GM12878 (cell line): Measurements from ENCODE around the gene UNC93A. TPM values are rescaled to one million over a fixed set of nuclear protein-coding genes. Genes with fewer than 3 reads are reported as not detected.

Experiments used
- ATAC-seq: fragments of 200-7000 bp; cut with Tn5 transposase; 3 replicates; pipeline ENCODE4 v1.9.1; 2020; ENCODE audit warnings: mild to moderate bottlenecking, moderate library complexity
- BruUV-seq: library from RNA; stranded (reverse); fragments of 400-500 nt; replicated peaks from 2 replicates; lab custom pipeline; 2021; lab: Mats Ljungman, UMichigan
- CTCF ChIA-PET: fragments of 300-600 bp; sonication (Branson Sonifier 250); formaldehyde crosslinking; extraction: SDS; loops from one replicate; lab custom pipeline; 2021; ENCODE audit warnings: inconsistent platforms; lab: Yijun Ruan, JAX
- POLR2A ChIA-PET: fragments of 350-600 bp; formaldehyde crosslinking; extraction: SDS; loops from one replicate; lab custom pipeline; 2021; ENCODE audit warnings: inconsistent platforms; lab: Charles Lee
- RAD21 ChIA-PET: fragments of 300-600 bp; sonication (Branson Sonifier 250); formaldehyde crosslinking; loops from one replicate; lab custom pipeline; 2023; ENCODE audit warnings: antibody characterized with exemption; ENCODE audit not compliant: unreplicated experiment; lab: Charles Lee
- SMC1A ChIA-PET: fragments of 300-600 bp; sonication (Branson Sonifier 250); formaldehyde crosslinking; loops from one replicate; lab custom pipeline; 2023; ENCODE audit not compliant: unreplicated experiment, uncharacterized antibody; lab: Charles Lee
- DNase-seq: peaks from one replicate; pipeline ENCODE4 v3.0.0-alpha.2; 2011; ENCODE audit warnings: low read depth, low spot score
- FAIRE-seq: peaks from 3 replicates; lab custom pipeline; 2011; peaks lifted over from hg19 to GRCh38; lab: Jason Lieb, UNC
- H2AFZ ChIP-seq: 2 replicates; pipeline ENCODE4 v1.6.0; 2011; ENCODE audit warnings: low read depth, low read length, control low read depth; ENCODE audit not compliant: control insufficient read depth
- H3K27ac ChIP-seq: 2 replicates; pipeline ENCODE4 v1.5.1; 2011; ENCODE audit warnings: control low read depth; ENCODE audit not compliant: control insufficient read depth, insufficient read depth
- H3K27me3 ChIP-seq, 2 experiments: replicated peaks in 1 of 2; 2 replicates each; pipeline versions ENCODE4 v1.6.0 to v1.6.1; 2011; ENCODE audit warnings: low read length in 1 of 2; ENCODE audit not compliant: control insufficient read depth in 2 of 2, insufficient read depth in 2 of 2
- H3K36me3 ChIP-seq, 2 experiments: 2 replicates each; pipeline ENCODE4 v1.5.1; 2011; ENCODE audit warnings: low read length in 1 of 2; ENCODE audit not compliant: control insufficient read depth in 2 of 2, insufficient read depth in 2 of 2
- H3K4me1 ChIP-seq: 2 replicates; pipeline ENCODE4 v1.6.1; 2011; ENCODE audit warnings: mild to moderate bottlenecking, low read length, moderate library complexity, mixed read lengths; ENCODE audit not compliant: control insufficient read depth, insufficient read depth
- H3K4me2 ChIP-seq: 2 replicates; pipeline ENCODE4 v1.6.0; 2011; ENCODE audit warnings: control low read depth; ENCODE audit not compliant: control insufficient read depth, insufficient read depth
- H3K4me3 ChIP-seq: fragments of 200-600 bp; sonication (generic); 2 replicates; pipeline ENCODE4 v1.5.1; 2016
- H3K79me2 ChIP-seq: 2 replicates; pipeline ENCODE4 v1.6.0; 2011; ENCODE audit warnings: low read length; ENCODE audit not compliant: control insufficient read depth, insufficient read depth
- H3K9ac ChIP-seq: 2 replicates; pipeline ENCODE4 v1.8.0; 2011; ENCODE audit warnings: low read length, control low read depth, mixed read lengths; ENCODE audit not compliant: control insufficient read depth, insufficient read depth
- H3K9me3 ChIP-seq: replicated peaks from 3 replicates; pipeline ENCODE4 v1.5.1; 2011; ENCODE audit warnings: mild to moderate bottlenecking, low read length; ENCODE audit not compliant: control insufficient read depth, insufficient read depth
- H4K20me1 ChIP-seq: 2 replicates; pipeline ENCODE4 v1.6.0; 2011; ENCODE audit not compliant: control insufficient read depth, insufficient read depth
- ATF7 ChIP-seq: fragments of 450-650 bp; IDR thresholded peaks from 2 replicates; pipeline ENCODE4 v1.6.1; 2016; ENCODE audit warnings: low read depth, mild to moderate bottlenecking
- BHLHE40 ChIP-seq, 2 experiments: fragments of 450-650 bp in 1 of 2; IDR thresholded peaks; 2 replicates each; pipeline ENCODE4 v1.6.1; 2011 to 2017; ENCODE audit warnings: low read depth in 2 of 2, borderline replicate concordance in 1 of 2, improper control_type of control experiment in 1 of 2, low read length in 1 of 2, mild to moderate bottlenecking in 1 of 2
- ETV6 ChIP-seq, 2 experiments: fragments of 450-650 bp in 1 of 2; IDR thresholded peaks in 1 of 2; conservative IDR thresholded peaks in 1 of 2; 2 replicates each; pipeline ENCODE4 v1.6.1; 2014; ENCODE audit warnings: antibody characterized with exemption in 1 of 2, borderline replicate concordance in 1 of 2, low read depth in 1 of 2, mild to moderate bottlenecking in 1 of 2, moderate library complexity in 1 of 2
- HDGF ChIP-seq: fragments of 450-650 bp; IDR thresholded peaks from 2 replicates; pipeline ENCODE4 v1.6.1; 2016; ENCODE audit warnings: antibody characterized with exemption
- JUND ChIP-seq: IDR thresholded peaks from 2 replicates; pipeline ENCODE4 v1.6.1; 2012; ENCODE audit warnings: low read depth, mild to moderate bottlenecking, low read length, improper control_type of control experiment, moderate library complexity
- MYB ChIP-seq: fragments of 150-350 bp; IDR thresholded peaks from 2 replicates; pipeline ENCODE4 v1.6.1; 2014; ENCODE audit warnings: mild to moderate bottlenecking, low read depth, low read length, borderline replicate concordance
- POU2F2 ChIP-seq: IDR thresholded peaks from 3 replicates; pipeline ENCODE4 v1.6.1; 2011; ENCODE audit warnings: low read depth, mild to moderate bottlenecking, low read length, borderline replicate concordance
- SMAD1 ChIP-seq: fragments of 450-650 bp; IDR thresholded peaks from 2 replicates; pipeline ENCODE4 v1.6.1; 2018; ENCODE audit warnings: mild to moderate bottlenecking, low read depth; ENCODE audit not compliant: partially characterized antibody
- WGBS: methylation state at CpG from one replicate; pipeline ENCODE4 v1.1.6; 2016; ENCODE audit warnings: low lambda C conversion rate; ENCODE audit not compliant: insufficient replicate concordance, insufficient coverage; ENCODE audit errors: missing lambda C conversion rate; 5-methylcytosine and 5-hydroxymethylcytosine counted together
- in situ Hi-C: fragments of 300-500 bp; cut with MboI; formaldehyde crosslinking; loops from 9 replicates; pipeline ENCODE4 v1.14.3; 2018; ENCODE audit warnings: mixed read lengths
- intact Hi-C: fragments of 100-400 bp; cut with micrococcal nuclease; formaldehyde crosslinking; loops from one replicate; pipeline ENCODE4 v1.14.2; 2022; ENCODE audit not compliant: unreplicated experiment
- polyA plus RNA-seq, 11 experiments: library from polyadenylated mRNA; depleted of rRNA in 4 of 11; unstranded in 6 of 11; stranded (reverse) in 5 of 11; fragments of >200 nt; fragmentation: Nextera tagmentation in 4 of 11; fragmentation: Illumina TruSeq in 1 of 11; extraction: Ambion mirVana in 4 of 11; extraction: Trizol in 1 of 11; gene quantifications; 1 replicate in 1 of 11; 2 replicates in 10 of 11; pipeline versions ENCODE4 v1.2.1 to v1.2.3, GENCODE V29; 2011 to 2016; ENCODE audit warnings: inconsistent platforms in 2 of 11, missing spikeins in 2 of 11, low read depth in 1 of 11
- total RNA-seq, 4 experiments: library from RNA; depleted of rRNA in 3 of 4; stranded (reverse); fragments of >200 nt in 3 of 4; fragmentation: Illumina TruSeq in 1 of 4; extraction: Trizol in 1 of 4; gene quantifications; 2 replicates each; pipeline versions ENCODE4 v1.2.1 to v1.2.3, GENCODE V29; 2013 to 2021
- TF ChIP-seq, protein P1 (sequence below): fragments of 450-650 bp; IDR thresholded peaks from 2 replicates; pipeline ENCODE4 v1.6.1; 2017; ENCODE audit warnings: mild to moderate bottlenecking, moderate library complexity
- TF ChIP-seq, protein P2 (sequence below): fragments of 450-650 bp; IDR thresholded peaks from 2 replicates; pipeline ENCODE4 v1.6.1; 2018; ENCODE audit warnings: borderline replicate concordance, mild to moderate bottlenecking; ENCODE audit not compliant: partially characterized antibody

The UNC93A gene
- total and polyA plus RNA-seq, 10 of the 15 experiments (the other 5 are each of a cell fraction or from before 2014, with no cell fraction given): 0.37 TPM; not detected in 9

DNA sequence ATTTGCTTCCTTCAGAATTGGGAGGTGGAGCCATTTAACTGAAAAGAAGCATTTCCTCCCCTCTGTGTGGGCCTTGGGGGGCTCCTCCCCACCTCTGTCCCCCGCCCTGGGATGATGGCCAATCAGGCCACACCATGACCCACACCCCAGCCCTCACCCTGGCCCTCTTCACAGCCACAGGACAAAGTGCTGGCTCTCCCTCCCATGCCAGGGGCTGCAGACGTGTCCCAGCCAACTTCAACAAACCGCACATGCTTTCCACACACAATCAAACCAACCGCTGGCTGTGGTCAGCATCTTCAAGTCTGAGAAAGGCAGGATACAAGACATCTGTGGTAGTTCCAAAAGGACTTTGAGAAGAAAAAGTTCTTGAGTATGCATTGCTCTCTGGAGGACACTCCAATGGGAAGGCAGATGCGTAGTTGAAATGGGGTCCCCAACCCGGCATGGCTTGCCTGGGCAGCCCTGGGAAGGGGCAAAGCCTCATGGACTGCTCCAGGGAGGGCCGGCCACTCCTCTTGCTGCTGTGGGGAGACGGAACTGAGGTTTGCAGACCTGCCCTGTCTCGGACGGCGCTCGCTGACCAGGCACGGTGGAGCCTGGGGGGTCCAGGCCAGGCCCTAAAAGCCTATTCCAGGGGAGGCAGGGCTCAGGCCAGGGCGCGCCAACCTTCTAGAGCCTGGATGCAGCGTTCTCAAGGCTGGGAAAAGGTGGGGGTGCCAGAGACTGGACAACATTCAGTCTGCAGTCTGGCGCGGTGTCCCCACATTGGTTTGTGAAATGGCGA, 45.9 kb downstream of the UNC93A start (continued):
- TF ChIP-seq, protein P1, sequence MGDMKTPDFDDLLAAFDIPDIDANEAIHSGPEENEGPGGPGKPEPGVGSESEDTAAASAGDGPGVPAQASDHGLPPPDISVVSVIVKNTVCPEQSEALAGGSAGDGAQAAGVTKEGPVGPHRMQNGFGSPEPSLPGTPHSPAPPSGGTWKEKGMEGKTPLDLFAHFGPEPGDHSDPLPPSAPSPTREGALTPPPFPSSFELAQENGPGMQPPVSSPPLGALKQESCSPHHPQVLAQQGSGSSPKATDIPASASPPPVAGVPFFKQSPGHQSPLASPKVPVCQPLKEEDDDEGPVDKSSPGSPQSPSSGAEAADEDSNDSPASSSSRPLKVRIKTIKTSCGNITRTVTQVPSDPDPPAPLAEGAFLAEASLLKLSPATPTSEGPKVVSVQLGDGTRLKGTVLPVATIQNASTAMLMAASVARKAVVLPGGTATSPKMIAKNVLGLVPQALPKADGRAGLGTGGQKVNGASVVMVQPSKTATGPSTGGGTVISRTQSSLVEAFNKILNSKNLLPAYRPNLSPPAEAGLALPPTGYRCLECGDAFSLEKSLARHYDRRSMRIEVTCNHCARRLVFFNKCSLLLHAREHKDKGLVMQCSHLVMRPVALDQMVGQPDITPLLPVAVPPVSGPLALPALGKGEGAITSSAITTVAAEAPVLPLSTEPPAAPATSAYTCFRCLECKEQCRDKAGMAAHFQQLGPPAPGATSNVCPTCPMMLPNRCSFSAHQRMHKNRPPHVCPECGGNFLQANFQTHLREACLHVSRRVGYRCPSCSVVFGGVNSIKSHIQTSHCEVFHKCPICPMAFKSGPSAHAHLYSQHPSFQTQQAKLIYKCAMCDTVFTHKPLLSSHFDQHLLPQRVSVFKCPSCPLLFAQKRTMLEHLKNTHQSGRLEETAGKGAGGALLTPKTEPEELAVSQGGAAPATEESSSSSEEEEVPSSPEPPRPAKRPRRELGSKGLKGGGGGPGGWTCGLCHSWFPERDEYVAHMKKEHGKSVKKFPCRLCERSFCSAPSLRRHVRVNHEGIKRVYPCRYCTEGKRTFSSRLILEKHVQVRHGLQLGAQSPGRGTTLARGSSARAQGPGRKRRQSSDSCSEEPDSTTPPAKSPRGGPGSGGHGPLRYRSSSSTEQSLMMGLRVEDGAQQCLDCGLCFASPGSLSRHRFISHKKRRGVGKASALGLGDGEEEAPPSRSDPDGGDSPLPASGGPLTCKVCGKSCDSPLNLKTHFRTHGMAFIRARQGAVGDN: no peak
- no peak for TF ChIP-seq MYB

DNA sequence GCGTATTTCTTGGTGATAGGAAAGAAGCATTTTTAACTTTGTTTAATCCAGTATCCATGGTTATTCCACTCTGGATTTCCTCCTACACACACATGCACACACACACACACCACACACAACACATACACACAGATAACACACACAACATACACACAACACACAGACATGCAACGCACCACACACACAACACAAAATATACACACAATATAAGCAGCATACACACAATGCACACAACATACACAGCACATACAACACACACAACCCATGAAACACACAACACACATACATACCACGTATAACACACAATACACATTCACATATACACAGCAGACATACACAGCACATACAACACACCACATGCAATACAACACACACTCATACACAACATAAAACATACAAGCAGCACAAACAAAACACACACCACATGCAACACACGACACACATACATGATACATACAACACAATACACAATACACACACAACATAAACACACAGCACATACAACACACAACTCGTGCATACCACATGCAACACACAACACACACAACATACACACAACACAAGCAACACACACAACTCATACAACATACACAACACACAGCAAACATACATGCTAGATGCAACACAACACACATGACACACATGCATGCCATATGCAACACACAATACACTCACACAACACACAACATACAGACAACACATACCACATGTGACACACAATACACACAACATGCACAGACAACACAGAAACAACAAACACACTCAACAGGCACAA, 46.7 kb downstream of the UNC93A start:
- intact Hi-C loops: no loop called here
- BruUV-seq: no TSS peak
- WGBS: 20% methylated on average over 5 of the region's 5 CpGs
- no peak overlapping the region for H3K4me2 ChIP-seq
- no peak for ATAC-seq
- POLR2A ChIA-PET: no interaction called here
- no peak overlapping the region for H3K27ac ChIP-seq
- TF ChIP-seq HDGF (peak; percentile 67; the same call in 1 of the 2 replicates), SMAD1 (no peak), BHLHE40 (IDR thresholded peaks at IDR 0.05; ENCODE audit: borderline replicate concordance in 1 of 2, low read depth in 2 of 2, low read length in 1 of 2) (no peak), JUND (no peak), POU2F2 (no peak), ATF7 (no peak), ETV6 (conservative IDR thresholded peaks at IDR 0.05 in 1 of 2, IDR thresholded peaks at IDR 0.05 in 1 of 2; ENCODE audit: borderline replicate concordance in 1 of 2, low read depth in 1 of 2) (no peak)
- TF ChIP-seq, protein P2, sequence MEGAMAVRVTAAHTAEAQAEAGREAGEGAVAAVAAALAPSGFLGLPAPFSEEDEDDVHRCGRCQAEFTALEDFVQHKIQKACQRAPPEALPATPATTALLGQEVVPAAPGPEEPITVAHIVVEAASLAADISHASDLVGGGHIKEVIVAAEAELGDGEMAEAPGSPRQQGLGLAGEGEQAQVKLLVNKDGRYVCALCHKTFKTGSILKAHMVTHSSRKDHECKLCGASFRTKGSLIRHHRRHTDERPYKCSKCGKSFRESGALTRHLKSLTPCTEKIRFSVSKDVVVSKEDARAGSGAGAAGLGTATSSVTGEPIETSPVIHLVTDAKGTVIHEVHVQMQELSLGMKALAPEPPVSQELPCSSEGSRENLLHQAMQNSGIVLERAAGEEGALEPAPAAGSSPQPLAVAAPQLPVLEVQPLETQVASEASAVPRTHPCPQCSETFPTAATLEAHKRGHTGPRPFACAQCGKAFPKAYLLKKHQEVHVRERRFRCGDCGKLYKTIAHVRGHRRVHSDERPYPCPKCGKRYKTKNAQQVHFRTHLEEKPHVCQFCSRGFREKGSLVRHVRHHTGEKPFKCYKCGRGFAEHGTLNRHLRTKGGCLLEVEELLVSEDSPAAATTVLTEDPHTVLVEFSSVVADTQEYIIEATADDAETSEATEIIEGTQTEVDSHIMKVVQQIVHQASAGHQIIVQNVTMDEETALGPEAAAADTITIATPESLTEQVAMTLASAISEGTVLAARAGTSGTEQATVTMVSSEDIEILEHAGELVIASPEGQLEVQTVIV: peak; percentile 10
- TF ChIP-seq, all 136 proteins: peak for 2
- Histone ChIP-seq H3K79me2 (no peaks in the 10 kb centered on the region), H2AFZ (no peak overlapping the region), H3K9ac (no peak overlapping the region), H3K36me3 (no peaks in the 10 kb centered on the region), H4K20me1 (no peaks in the 10 kb centered on the region), H3K27me3 (no peaks in the 10 kb centered on the region; a peak in 1 of 4 replicates), H3K9me3 (no peaks in the 10 kb centered on the region), H3K4me1 (no peaks in the 10 kb centered on the region), H3K4me3 (no peak overlapping the region)
- no peak for DNase-seq
- in situ Hi-C loops: no loop called here
- FAIRE-seq: no peak
- RAD21 ChIA-PET: no interaction called here
- SMC1A ChIA-PET: no interaction called here
- CTCF ChIA-PET: no interaction called here
